ENCODE measurements around the gene SMCO2.

SMCO2 gene

DNA sequence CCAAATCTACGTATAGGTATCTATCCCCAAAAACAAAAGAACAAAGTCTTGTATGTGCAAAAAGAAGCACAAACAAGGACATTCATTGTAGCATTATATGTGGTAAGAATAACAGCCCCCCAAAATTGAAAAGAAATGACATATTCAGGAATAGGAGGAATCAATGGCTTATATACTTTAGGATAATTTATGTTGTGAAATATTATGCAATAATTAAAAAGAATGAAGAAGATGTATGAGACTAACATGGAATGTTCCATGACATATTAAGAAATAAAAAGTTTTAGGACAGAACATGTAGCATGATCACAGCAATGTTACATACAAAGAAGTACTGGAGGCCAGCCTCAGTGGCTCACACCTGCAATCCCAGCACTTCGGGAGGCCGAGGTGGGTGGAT, 9.1 kb downstream of the SMCO2 start:
- no peak for DNase-seq

- DNase-seq, result no peak
These were observed 10.1 kb downstream of the SMCO2 start for GRCh38 chr12:27456618-27457017.

DNA sequence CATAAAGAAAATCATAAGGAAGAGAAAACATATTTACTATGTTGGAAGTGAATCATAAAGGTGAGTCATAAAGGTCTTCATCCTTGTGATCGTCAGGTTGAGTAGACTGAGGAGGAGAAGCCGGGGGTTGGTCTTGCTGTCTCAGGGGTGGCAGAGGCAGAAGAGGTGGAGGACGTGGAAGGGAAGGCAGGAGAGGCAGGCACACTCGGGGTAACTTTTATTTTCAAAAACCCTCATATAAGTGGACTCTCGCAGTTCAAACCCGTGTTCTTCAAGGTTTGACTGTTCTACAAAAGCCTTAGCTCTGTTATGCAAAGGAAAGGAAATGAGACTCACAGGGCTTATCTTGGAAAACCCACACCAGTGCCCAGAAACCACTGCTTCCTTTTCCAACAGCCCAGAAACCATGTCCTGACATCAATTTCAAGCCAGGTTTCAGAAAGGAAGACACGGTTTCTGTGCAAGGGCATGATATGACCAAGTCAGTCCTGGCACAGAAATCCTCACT, 14.0 kb downstream of the SMCO2 start:
- no peak for DNase-seq

GRCh38 chr12:27462151-27462694, 15.7 kb downstream of the SMCO2 start:
- no peak for DNase-seq

- peak; percentile 87 to 94 for DNase-seq
These were observed 16.3 kb downstream of the SMCO2 start for GRCh38 chr12:27462851-27463250.

DNA sequence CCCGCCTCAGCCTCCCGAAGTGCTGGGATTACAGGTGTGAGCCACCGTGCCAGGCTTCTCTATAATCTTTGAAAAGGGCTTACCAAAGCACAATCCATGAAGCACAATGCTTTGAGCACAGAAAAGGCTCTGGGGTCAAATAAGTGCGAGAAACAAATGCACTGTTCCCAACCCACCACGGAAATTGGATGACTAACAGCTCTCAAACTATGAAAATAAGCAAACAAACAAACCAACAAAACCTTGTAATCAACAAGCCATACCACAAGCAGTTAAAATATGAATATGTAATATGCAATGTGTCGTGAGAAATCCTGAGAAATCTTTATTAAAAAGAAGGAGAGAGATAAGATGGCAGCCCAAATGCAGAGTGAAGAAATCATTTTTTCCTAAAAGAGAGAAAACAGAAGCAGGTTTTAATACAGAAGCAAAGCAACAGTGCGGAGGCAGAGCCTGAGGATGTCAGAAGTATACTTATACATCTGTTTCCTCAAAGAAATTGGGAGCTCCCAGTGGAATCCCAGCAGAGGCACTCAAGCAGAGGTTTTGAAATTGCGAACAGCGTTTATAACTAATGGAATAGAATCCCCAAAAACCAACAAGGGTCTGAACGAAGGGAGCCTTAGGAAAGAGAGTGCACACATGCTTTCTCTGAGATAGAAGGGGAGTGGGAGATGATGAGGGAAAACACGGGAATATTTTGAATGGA, 17.1 kb downstream of the SMCO2 start:
- no peak for DNase-seq

DNA sequence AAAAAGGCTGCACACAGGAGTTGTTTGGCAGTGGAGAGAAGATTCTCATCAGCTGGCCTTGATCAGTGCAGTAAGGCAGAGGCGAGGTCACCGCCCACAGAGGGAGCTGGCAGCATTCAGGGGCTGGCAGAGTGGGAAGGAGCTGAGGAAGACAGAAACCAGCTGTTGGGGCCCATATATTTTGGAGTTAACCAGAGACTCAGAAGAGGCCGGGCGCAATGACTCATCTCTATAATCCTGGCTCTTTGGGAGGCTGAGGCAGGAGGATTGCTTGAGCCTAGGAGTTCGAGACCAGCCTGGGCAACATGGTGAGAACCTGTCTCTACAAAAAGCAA, 17.7 kb downstream of the SMCO2 start:
- DNase-seq, result peak in 1 of 2 experiments; percentile 14

DNA sequence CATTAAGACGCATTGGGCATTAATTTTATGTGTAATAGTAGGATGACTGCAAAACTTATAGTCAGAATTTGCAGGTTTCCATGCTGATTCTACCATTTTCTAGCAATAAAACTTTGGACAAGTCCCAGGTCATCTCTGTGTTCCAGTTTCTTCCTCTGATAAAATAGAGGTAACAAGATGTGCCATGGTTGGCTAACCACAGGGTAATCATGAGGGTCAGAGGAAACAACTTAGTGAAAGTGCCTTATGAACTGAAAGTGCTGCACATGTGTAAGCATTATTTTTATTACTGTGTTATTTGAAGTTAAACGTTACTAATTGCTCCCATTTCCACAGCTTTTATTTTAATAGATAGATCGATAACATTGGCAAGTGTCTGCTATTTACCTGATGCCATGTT, 21.1 kb downstream of the SMCO2 start:
- no peak for DNase-seq

DNA sequence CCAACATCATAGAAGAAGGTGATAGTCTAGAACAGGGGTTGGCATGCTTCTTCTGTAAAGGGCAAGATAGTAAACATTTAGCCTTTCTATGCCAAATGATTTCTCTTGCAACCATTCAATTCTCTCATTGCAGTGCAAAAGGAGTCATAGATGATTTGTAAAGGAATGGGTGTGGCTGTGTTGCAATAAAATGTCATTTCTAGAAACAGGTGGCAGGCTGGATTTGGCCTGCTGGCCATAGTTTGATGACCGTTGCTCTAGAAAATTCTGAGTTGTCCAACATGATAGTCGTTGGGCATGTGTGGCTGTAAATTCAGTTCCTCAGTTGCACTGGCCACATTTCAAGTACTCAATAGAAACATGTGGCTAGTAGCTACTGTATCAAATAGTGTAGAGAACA, 21.7 kb downstream of the SMCO2 start:
- DNase-seq, result no peak

DNA sequence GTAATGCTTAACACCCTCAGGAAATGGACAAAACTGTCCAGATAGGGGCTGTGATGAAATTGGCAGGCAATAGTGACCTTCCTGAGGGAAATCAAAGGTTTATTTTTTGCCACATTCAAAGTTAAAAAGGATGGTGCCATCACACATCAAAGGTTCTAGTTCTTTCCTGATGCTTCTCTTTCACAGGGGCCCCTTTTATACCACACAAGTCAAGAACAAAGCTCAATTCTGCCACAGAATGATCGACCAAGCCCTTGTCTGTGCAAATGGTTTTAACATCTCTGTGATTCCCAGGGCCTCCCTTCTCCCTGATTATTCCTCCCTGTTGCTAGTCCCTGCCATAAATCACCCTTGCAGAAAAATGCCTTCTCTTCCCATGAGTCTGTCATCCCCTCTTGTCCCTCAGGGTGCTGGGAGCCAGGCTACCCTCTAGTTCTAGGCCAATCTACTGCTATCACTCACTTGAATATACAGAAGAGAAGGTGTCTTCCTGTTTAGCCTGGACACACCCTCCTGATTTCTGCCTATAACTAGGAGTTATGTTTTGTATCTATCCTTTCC, 22.7 kb downstream of the SMCO2 start:
- DNase-seq, result no peak

GRCh38 chr12:27472604-27473003, 26.1 kb downstream of the SMCO2 start:
- DNase-seq, result no peak

GRCh38 chr12:27474344-27474743, 27.8 kb downstream of the SMCO2 start:
- no peak for DNase-seq

DNA sequence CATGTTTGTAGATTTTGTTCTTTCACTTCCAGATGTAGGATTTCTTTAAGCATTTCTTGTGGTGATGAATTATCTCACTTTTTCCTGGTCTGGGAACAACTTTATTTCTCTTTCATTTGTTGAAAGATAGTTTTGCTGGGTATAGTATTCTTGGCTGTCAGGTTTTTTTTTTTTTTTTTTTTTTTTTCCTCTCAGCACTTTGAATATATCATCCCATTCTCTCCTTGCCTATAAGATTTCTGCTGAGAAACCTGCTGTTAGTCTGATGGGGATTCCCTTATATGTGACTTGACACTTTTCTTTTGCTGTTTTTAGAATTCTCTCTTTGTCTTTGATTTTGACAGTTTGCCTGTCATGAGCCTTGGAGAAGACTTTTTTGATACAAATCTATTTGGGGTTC, 30.5 kb downstream of the SMCO2 start:
- DNase-seq, result no peak

- no peak for DNase-seq
These were observed 32.4 kb downstream of the SMCO2 start for GRCh38 chr12:27478949-27479348.

DNA sequence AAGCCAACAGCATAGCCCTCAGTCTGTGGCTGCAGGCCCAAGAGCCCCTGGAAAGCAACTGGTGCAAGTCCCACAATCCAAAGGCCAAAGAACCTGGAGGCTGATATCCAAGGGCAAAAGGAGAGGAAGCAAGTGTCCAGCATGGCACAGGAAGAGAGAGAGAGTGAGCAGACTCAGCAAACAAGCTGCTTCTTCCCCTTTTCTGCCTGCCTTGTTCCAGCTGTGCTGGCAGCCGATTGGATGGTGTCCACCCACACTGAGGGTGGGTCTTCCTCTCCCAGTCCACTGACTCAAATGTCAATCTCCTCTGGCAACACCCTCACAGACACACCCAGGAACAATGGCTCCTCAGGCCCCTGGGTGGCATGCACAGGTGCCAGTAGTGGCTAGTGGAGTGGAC, 33.5 kb downstream of the SMCO2 start:
- DNase-seq, result no peak

- DNase-seq, result no peak
These were observed 40.4 kb downstream of the SMCO2 start for GRCh38 chr12:27486961-27487360.

- DNase-seq, result peak in 1 of 2 experiments; percentile 2
These were observed 41.9 kb downstream of the SMCO2 start for GRCh38 chr12:27488479-27488878.

DNA sequence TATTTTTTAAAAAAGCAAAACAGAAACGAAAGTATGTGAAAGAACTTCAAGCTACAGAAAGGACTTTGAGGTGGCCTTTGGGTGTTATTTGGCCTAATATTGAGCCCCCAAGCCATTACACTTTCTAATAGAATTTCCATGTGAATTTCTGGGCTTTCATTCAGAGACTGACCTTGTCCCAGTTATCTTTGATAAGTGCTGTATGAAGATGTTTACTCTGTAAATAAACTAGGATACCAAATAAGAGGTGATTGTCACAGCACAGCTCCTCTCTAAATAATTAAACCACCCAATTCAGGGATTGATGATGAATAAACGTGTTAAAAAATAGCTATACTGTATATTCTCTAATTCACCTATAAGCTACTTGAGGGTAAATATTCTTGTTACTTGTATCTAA, 44.7 kb downstream of the SMCO2 start:
- DNase-seq, result no peak

DNA sequence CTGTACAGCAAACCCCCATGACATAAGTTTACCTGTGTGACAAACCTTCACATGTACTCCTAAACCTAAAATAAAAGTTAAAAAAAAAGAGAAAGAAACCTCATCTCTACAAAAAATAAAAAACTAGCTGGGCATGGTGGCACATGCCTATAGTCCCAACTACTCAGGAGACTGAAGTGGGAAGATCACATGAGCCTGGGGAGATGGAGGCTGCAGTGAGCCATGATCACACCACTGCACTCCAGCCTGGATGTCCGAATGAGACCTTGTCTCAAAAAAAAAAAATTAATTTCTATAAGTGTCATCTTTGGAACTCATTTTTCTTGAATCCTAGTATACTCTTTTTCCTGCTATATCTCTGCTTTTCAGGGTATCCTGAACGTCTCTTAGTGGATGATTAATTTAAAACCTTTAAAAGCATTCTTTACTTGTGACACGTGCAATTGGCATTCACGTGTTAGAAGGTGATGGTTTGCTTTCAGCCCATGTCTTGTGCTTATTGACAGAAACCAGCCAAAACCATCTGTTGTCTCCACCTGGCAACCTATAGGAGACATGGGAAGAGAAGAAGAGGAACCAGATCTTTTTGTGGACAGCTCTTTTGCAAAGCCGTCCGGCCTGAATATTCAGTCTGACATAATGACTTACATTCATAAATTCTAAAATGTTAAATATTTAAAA, 46.9 kb downstream of the SMCO2 start:
- peak; percentile 9 to 72 for DNase-seq

- no peak for DNase-seq
These were observed 50.9 kb downstream of the SMCO2 start for GRCh38 chr12:27497446-27497845.

- no peak for DNase-seq
These were observed 51.6 kb downstream of the SMCO2 start for GRCh38 chr12:27498149-27498548.

- no peak for DNase-seq
These were observed 52.2 kb downstream of the SMCO2 start for GRCh38 chr12:27498761-27499160.

DNA sequence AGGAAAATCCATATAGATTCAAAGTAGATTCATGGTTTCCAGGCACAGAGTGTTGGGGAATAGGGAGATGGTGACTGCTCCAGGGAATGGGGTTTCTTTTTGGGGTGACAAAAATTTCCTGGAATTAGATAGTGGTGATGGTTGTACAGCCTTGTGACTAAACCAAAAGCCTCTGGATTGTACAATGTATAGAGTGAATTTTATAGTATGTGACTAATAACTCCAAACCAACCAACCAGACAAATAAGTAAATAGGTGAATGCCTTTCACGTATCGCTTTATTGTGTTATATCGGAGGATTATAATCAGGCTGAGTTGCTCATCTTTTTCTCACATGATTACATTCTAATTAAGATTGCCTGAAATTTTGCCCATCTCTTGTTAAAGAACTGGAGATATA, 52.8 kb downstream of the SMCO2 start:
- no peak for DNase-seq

GRCh38 chr12:27500546-27500945, 54.0 kb downstream of the SMCO2 start:
- peak in 1 of 2 experiments; percentile 25 for DNase-seq

Measured in NCI-H524 (cell line).